IPS-15b (cell line): ENCODE measurements around the gene SLC9A9.

Experiments
- H3K27me3 ChIP-seq: one replicate; pipeline ENCODE4 v1.6.1; 2013; ENCODE audit warnings: low read length; ENCODE audit not compliant: control insufficient read depth, insufficient read depth
- H3K36me3 ChIP-seq: one replicate; pipeline ENCODE4 v1.6.1; 2013; ENCODE audit warnings: low read length; ENCODE audit not compliant: control insufficient read depth, insufficient read depth
- H3K4me1 ChIP-seq: one replicate; pipeline ENCODE4 v1.6.1; 2013; ENCODE audit warnings: mild to moderate bottlenecking, low read length; ENCODE audit not compliant: control insufficient read depth, insufficient read depth
- H3K4me3 ChIP-seq: one replicate; pipeline ENCODE4 v1.5.1; 2013; ENCODE audit warnings: low read depth, low read length
- H3K9ac ChIP-seq: one replicate; pipeline ENCODE4 v1.6.1; 2013; ENCODE audit warnings: low read depth, mild to moderate bottlenecking, low read length
- H3K9me3 ChIP-seq: one replicate; pipeline ENCODE4 v1.6.1; 2013; ENCODE audit warnings: mild to moderate bottlenecking, low read length; ENCODE audit not compliant: control insufficient read depth, insufficient read depth

Gene SLC9A9

GRCh38 chr3:143263852-143264513 is 584.3 kb downstream of the SLC9A9 start:
- no peaks in the 10 kb centered on the region for H3K4me1 ChIP-seq
- H3K36me3 ChIP-seq = no peaks in the 10 kb centered on the region

GRCh38 chr3:143261848-143262247 is 586.4 kb downstream of the SLC9A9 start:
- Histone ChIP-seq H3K4me3 (no peak overlapping the region), H3K4me1 (no peaks in the 10 kb centered on the region), H3K36me3 (no peaks in the 10 kb centered on the region), H3K9me3 (no peaks in the 10 kb centered on the region), H3K27me3 (no peaks in the 10 kb centered on the region), H3K9ac (no peak overlapping the region)

More at GRCh38 chr3:143263852-143264513, 584.3 kb downstream of the SLC9A9 start:
- Histone ChIP-seq H3K9me3 (no peaks in the 10 kb centered on the region), H3K4me3 (no peak overlapping the region), H3K27me3 (no peaks in the 10 kb centered on the region), H3K9ac (no peak overlapping the region)

GRCh38 chr3:143258692-143259091 is 589.6 kb downstream of the SLC9A9 start:
- Histone ChIP-seq H3K9ac (no peak overlapping the region), H3K4me1 (no peaks in the 10 kb centered on the region), H3K36me3 (no peaks in the 10 kb centered on the region)

GRCh38 chr3:143256416-143256815 is 591.9 kb downstream of the SLC9A9 start:
- Histone ChIP-seq H3K27me3 (no peaks in the 10 kb centered on the region), H3K9me3 (no peaks in the 10 kb centered on the region), H3K4me1 (no peaks in the 10 kb centered on the region), H3K9ac (no peak overlapping the region), H3K4me3 (no peak overlapping the region), H3K36me3 (no peaks in the 10 kb centered on the region)

More at GRCh38 chr3:143258692-143259091, 589.6 kb downstream of the SLC9A9 start:
- no peaks in the 10 kb centered on the region for H3K27me3 ChIP-seq
- H3K4me3 ChIP-seq = no peak overlapping the region
- H3K9me3 ChIP-seq = no peaks in the 10 kb centered on the region

- H3K4me3 ChIP-seq = no peak overlapping the region
- no peaks in the 10 kb centered on the region for H3K27me3 ChIP-seq
- H3K9ac ChIP-seq = no peak overlapping the region
- no peaks in the 10 kb centered on the region for H3K36me3 ChIP-seq
- H3K9me3 ChIP-seq = no peaks in the 10 kb centered on the region
- H3K4me1 ChIP-seq = no peaks in the 10 kb centered on the region
Observed at GRCh38 chr3:143255739-143256138, 592.5 kb downstream of the SLC9A9 start.

GRCh38 chr3:143252931-143253330 is 595.3 kb downstream of the SLC9A9 start:
- Histone ChIP-seq H3K27me3 (no peaks in the 10 kb centered on the region), H3K36me3 (no peaks in the 10 kb centered on the region), H3K9ac (no peak overlapping the region), H3K9me3 (no peaks in the 10 kb centered on the region), H3K4me3 (no peak overlapping the region), H3K4me1 (no peaks in the 10 kb centered on the region)

- Histone ChIP-seq H3K27me3 (no peaks in the 10 kb centered on the region), H3K4me3 (no peak overlapping the region), H3K4me1 (peaks cover 2% of the 10 kb centered on the region), H3K36me3 (no peaks in the 10 kb centered on the region), H3K9me3 (no peaks in the 10 kb centered on the region), H3K9ac (no peak overlapping the region)
Observed at GRCh38 chr3:143249014-143249413, 599.3 kb downstream of the SLC9A9 start.

GRCh38 chr3:143247073-143247472 is 601.2 kb downstream of the SLC9A9 start:
- Histone ChIP-seq H3K36me3 (no peaks in the 10 kb centered on the region), H3K27me3 (no peaks in the 10 kb centered on the region), H3K9me3 (no peaks in the 10 kb centered on the region), H3K4me1 (peaks cover 2% of the 10 kb centered on the region), H3K4me3 (no peak overlapping the region), H3K9ac (no peak overlapping the region)

- H3K27me3 ChIP-seq = no peaks in the 10 kb centered on the region
- no peak overlapping the region for H3K9ac ChIP-seq
- H3K4me3 ChIP-seq = no peak overlapping the region
- H3K4me1 ChIP-seq = peaks cover 2% of the 10 kb centered on the region
- no peaks in the 10 kb centered on the region for H3K36me3 ChIP-seq
- H3K9me3 ChIP-seq = no peaks in the 10 kb centered on the region
Observed at GRCh38 chr3:143245692-143246091, 602.6 kb downstream of the SLC9A9 start.

GRCh38 chr3:143244516-143245063 is 603.7 kb downstream of the SLC9A9 start:
- Histone ChIP-seq H3K9me3 (no peaks in the 10 kb centered on the region), H3K27me3 (no peaks in the 10 kb centered on the region), H3K9ac (no peak overlapping the region), H3K36me3 (no peaks in the 10 kb centered on the region), H3K4me3 (no peak overlapping the region), H3K4me1 (peaks cover 2% of the 10 kb centered on the region)

GRCh38 chr3:143243686-143244085 is 604.6 kb downstream of the SLC9A9 start:
- H3K9ac ChIP-seq = no peak overlapping the region
- no peak overlapping the region for H3K4me3 ChIP-seq
- no peaks in the 10 kb centered on the region for H3K9me3 ChIP-seq
- no peaks in the 10 kb centered on the region for H3K27me3 ChIP-seq
- H3K4me1 ChIP-seq = peaks cover 2% of the 10 kb centered on the region
- H3K36me3 ChIP-seq = no peaks in the 10 kb centered on the region

GRCh38 chr3:143242691-143243090 is 605.6 kb downstream of the SLC9A9 start:
- Histone ChIP-seq H3K36me3 (no peaks in the 10 kb centered on the region), H3K9me3 (no peaks in the 10 kb centered on the region), H3K9ac (no peak overlapping the region), H3K27me3 (no peaks in the 10 kb centered on the region), H3K4me3 (no peak overlapping the region), H3K4me1 (peaks cover 2% of the 10 kb centered on the region)
